NCI-H2029 (cell line): Measurements from ENCODE around the gene TTLL11.

Source experiments
- DNase-seq: peaks from one replicate; lab custom pipeline; 2025; lab: John Stamatoyannopoulos, UW

The TTLL11 gene

GRCh38 chr9:121785673-121786542 lies 307.2 kb downstream of the TTLL11 start:
- no peak for DNase-seq

- no peak for DNase-seq
Measured at GRCh38 chr9:121784731-121785411, 308.2 kb downstream of the TTLL11 start.

- no peak for DNase-seq
Measured at GRCh38 chr9:121783521-121784507, 309.3 kb downstream of the TTLL11 start.

GRCh38 chr9:121783111-121783510 lies 310.0 kb downstream of the TTLL11 start:
- DNase-seq = no peak

- DNase-seq = no peak
Measured at GRCh38 chr9:121782514-121783110, 310.5 kb downstream of the TTLL11 start.

GRCh38 chr9:121781701-121782464 lies 311.2 kb downstream of the TTLL11 start:
- DNase-seq = no peak

GRCh38 chr9:121781145-121781548 lies 312.0 kb downstream of the TTLL11 start:
- DNase-seq = no peak

GRCh38 chr9:121780177-121781040 lies 312.7 kb downstream of the TTLL11 start:
- DNase-seq = no peak

GRCh38 chr9:121779381-121780117 lies 313.6 kb downstream of the TTLL11 start:
- DNase-seq = no peak

- DNase-seq = no peak
Measured at GRCh38 chr9:121778252-121779225, 314.6 kb downstream of the TTLL11 start.

GRCh38 chr9:121776739-121777637 lies 316.1 kb downstream of the TTLL11 start:
- DNase-seq = no peak

- no peak for DNase-seq
Measured at GRCh38 chr9:121776001-121776738, 316.9 kb downstream of the TTLL11 start.

- no peak for DNase-seq
Measured at GRCh38 chr9:121774715-121775613, 318.1 kb downstream of the TTLL11 start.

GRCh38 chr9:121773954-121774714 lies 319.0 kb downstream of the TTLL11 start:
- no peak for DNase-seq
